Measurements from ENCODE around the gene ALPP. TPM values are rescaled to one million over a fixed set of nuclear protein-coding genes. Genes with fewer than 3 reads are reported as not detected.
"Not testable (repeated sequence)": the region's sequence is repeated elsewhere in the genome, so short reads cannot be mapped to it uniquely, and the experiment has no call there.

Gene ALPP
- total and polyA plus RNA-seq, 2 donors (not counting 3 experiments of a cell fraction or from before 2014, with no cell fraction given), result not detected

- H3K27me3 ChIP-seq (ENCODE audit: control insufficient read depth in 2 of 2, insufficient read depth in 2 of 2, low read length in 2 of 2); intact Hi-C loops (cut with micrococcal nuclease); DNase-seq (ENCODE audit: low read depth, low spot score); BruUV-seq (replicated peaks); H3K4me3 ChIP-seq (replicated peaks in 1 of 3; ENCODE audit: insufficient read depth in 1 of 3, low read depth in 1 of 3, low read length in 3 of 3); H3K9me1 ChIP-seq (replicated peaks; ENCODE audit: control insufficient read depth, extremely low read depth, insufficient read depth, low read length); H3K79me2 ChIP-seq (ENCODE audit: control insufficient read depth, insufficient read depth, low read length); FAIRE-seq; H2AFZ ChIP-seq (ENCODE audit: low read depth, low read length); H3K36me3 ChIP-seq (ENCODE audit: control insufficient read depth in 2 of 2, extremely low read depth in 1 of 2, insufficient read depth in 2 of 2, low read length in 2 of 2); H4K20me1 ChIP-seq (replicated peaks; ENCODE audit: control insufficient read depth, extremely low read depth, insufficient read depth, low read length); H3K27ac ChIP-seq (ENCODE audit: insufficient read depth, low read depth, low read length); H3K9me3 ChIP-seq (replicated peaks; ENCODE audit: control insufficient read depth, insufficient read depth, low read length); POLR2A ChIA-PET; H3K4me2 ChIP-seq (ENCODE audit: insufficient read depth, low read length); H3K4me1 ChIP-seq (ENCODE audit: control insufficient read depth, extremely low read depth, insufficient read depth, low read length); dilution Hi-C loops (cut with MboI; ENCODE audit: extremely low pct_ligation_motif_present, low sequenced_read_pairs); H3K9ac ChIP-seq (replicated peaks; ENCODE audit: extremely low read depth, insufficient read depth, low read length): not testable (repeated sequence)
- CTCF ChIA-PET, result interaction anchor here (1.4 kb wide), 1 partner anchor 406 kb away, joined by 3 read pairs; no protein-coding TSS in a partner anchor
Observed at GRCh38 chr2:232331641-232332040, 46.9 kb upstream of the ALPP start.

- POLR2A ChIA-PET; intact Hi-C loops (cut with micrococcal nuclease); BruUV-seq (replicated peaks): not testable (repeated sequence)
Observed at GRCh38 chr2:232332244-232332939, 46.2 kb upstream of the ALPP start.

More at GRCh38 chr2:232332244-232332939, 46.2 kb upstream of the ALPP start:
- FAIRE-seq; H4K20me1 ChIP-seq (replicated peaks; ENCODE audit: control insufficient read depth, extremely low read depth, insufficient read depth, low read length); H3K9me3 ChIP-seq (replicated peaks; ENCODE audit: control insufficient read depth, insufficient read depth, low read length); H3K4me1 ChIP-seq (ENCODE audit: control insufficient read depth, extremely low read depth, insufficient read depth, low read length); H3K36me3 ChIP-seq (ENCODE audit: control insufficient read depth in 2 of 2, extremely low read depth in 1 of 2, insufficient read depth in 2 of 2, low read length in 2 of 2); CTCF ChIA-PET; dilution Hi-C loops (cut with MboI; ENCODE audit: extremely low pct_ligation_motif_present, low sequenced_read_pairs); H2AFZ ChIP-seq (ENCODE audit: low read depth, low read length); H3K27ac ChIP-seq (ENCODE audit: insufficient read depth, low read depth, low read length); H3K27me3 ChIP-seq (ENCODE audit: control insufficient read depth in 2 of 2, insufficient read depth in 2 of 2, low read length in 2 of 2); H3K9me1 ChIP-seq (replicated peaks; ENCODE audit: control insufficient read depth, extremely low read depth, insufficient read depth, low read length); H3K4me3 ChIP-seq (replicated peaks in 1 of 3; ENCODE audit: insufficient read depth in 1 of 3, low read depth in 1 of 3, low read length in 3 of 3); DNase-seq (ENCODE audit: low read depth, low spot score); H3K79me2 ChIP-seq (ENCODE audit: control insufficient read depth, insufficient read depth, low read length); H3K9ac ChIP-seq (replicated peaks; ENCODE audit: extremely low read depth, insufficient read depth, low read length); H3K4me2 ChIP-seq (ENCODE audit: insufficient read depth, low read length): not testable (repeated sequence)
